DND-41 (cell line): ENCODE results near the gene SUCLG2.

Experiments
- CTCF ChIP-seq: IDR thresholded peaks from 2 replicates; pipeline ENCODE4 v1.5.1; 2012; ENCODE audit warnings: borderline replicate concordance, low read length, moderate library complexity, mild to moderate bottlenecking; ENCODE audit not compliant: poor library complexity, severe bottlenecking; ENCODE audit errors: extremely low read depth
- EZH2 ChIP-seq: IDR thresholded peaks from 3 replicates; pipeline ENCODE4 v1.6.1; 2012; ENCODE audit warnings: borderline replicate concordance, low read depth, mild to moderate bottlenecking, moderate library complexity, low read length, inconsistent platforms; ENCODE audit not compliant: severe bottlenecking

GRCh38 chr3:67458408-67458807 is 196.0 kb downstream of the SUCLG2 start:
- no peak for TF ChIP-seq CTCF
- no peak for TF ChIP-seq EZH2
